Measurements from ENCODE around the gene CYP3A4.
A peak's percentile ranks its signal among the peaks of the same experiment; 100 is the strongest.
"Not testable (repeated sequence)": the region's sequence is repeated elsewhere in the genome, so short reads cannot be mapped to it uniquely, and the experiment has no call there.

The CYP3A4 gene

DNA sequence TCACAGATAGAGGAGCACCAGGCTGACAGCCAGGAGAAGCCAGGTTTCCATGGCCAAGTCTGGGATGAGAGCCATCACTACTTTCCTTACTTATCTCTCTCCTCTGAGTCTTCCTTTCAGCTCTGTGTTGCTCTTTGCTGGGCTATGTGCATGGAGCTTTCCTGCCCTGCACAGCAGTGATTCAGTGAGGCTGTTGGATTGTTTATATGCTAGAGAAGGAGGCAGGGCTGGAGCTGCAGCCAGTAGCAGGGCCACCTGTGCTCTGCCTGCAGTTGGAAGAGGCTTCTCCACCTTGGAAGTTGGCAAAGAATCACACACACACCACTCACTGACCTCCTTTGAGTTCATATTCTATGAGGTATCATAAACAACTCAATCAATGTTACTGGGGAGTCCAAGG is at the start of gene CYP3A4:
CYP3A4 (minus strand) TSS at position 178 of the 400 bp plus-strand sequence; CDS start at position 75, 103 bp downstream.
- DNase-seq (ENCODE audit: low spot score), result peak; percentile 12

DNA sequence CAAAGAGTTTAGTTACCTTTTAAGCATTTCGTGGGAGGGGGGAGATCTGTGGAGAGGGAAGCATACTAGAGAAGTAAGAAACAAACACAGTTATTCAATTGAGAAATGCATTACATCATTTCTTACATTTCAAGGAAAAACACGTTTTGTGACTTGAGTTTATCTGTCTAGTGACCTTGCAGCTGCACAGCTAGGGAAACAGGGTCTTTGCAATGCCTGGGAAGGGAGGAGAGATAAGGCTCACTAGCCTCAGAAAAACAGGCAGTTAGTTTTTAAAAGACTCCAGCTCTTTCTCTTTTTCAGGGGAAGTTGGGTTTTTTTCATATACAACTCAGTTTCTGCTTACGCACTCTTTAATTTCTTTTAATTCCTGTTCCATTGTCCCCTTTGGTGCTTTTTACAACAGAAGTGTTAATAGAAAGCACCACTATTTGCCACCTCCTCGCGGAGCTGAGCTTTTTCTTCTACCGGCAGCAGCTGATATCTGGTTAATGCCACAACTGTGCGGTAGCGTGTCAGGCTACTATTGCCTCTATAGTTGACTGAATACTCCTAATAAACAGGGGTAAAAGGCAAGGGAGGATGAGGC is 49.4 kb upstream of the CYP3A4 start:
- DNase-seq (ENCODE audit: low spot score), result no peak

DNA sequence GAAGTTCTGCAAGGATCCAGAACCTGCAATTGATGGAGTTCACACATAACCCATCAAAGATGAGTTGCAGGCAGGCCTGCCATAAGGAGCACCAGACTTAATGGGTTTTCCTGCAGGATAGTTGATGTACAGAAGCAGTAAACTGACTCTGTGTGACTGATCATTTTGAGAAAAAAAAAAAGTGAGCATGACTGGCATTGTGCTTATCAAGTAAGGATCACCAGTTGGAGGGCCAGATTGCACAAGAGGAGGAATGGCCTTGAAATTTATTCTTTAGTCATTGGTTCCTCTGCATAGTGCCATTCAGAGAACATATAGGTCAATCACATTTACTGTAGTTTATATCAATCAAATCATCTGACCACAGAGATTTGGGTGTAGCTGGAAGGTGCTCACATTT is 47.6 kb upstream of the CYP3A4 start:
- DNase-seq (ENCODE audit: low spot score), result no peak

DNA sequence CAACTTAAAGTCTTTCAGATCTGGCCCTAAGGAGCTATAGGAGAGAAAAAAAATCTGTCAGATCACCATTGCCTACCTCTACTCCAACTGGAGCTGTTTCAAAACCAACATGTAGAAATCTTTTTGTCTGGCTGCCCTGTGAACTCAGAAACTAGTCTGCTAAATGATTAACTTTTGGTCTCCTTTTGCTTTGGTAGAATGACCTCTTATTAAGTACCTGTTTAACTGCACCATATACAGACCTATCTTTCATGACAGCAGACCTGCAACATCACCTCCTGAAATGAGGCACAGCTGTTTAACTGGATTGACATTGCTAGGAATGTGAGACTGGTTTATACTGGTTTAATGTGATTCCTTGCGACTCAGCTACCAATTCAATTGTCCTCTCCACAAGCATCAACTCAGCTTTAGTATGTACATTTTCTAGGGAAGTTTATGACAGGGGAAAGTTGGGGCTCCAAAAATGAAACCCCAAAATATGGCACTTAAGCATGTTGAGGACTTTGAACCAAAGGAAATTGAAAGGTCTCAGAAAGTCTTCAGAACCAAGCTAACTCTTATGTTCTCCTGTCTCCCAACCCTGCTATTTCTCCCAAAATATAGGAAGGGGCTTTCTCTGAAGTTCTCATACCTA is 45.7 kb upstream of the CYP3A4 start:
- no peak for DNase-seq (ENCODE audit: low spot score)

DNA sequence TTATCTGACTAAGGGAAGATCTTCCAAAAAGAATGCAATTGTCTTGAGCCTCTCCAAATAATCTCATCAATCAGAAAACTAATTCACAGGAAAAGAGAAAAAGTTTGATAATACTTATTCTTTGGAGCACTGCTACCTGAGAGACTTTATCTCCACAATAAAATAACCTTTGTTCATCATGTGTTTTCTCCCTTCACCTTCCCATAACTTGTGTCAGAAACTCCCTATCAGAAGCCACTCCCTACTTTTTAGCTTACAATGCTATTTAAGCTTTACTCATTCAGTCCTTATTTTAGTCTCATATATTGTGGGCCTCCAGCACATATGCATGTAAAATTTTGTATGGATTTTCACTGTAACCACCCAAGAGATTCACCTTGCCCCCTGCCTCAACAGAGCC is 44.8 kb upstream of the CYP3A4 start:
- no peak for DNase-seq (ENCODE audit: low spot score)

DNA sequence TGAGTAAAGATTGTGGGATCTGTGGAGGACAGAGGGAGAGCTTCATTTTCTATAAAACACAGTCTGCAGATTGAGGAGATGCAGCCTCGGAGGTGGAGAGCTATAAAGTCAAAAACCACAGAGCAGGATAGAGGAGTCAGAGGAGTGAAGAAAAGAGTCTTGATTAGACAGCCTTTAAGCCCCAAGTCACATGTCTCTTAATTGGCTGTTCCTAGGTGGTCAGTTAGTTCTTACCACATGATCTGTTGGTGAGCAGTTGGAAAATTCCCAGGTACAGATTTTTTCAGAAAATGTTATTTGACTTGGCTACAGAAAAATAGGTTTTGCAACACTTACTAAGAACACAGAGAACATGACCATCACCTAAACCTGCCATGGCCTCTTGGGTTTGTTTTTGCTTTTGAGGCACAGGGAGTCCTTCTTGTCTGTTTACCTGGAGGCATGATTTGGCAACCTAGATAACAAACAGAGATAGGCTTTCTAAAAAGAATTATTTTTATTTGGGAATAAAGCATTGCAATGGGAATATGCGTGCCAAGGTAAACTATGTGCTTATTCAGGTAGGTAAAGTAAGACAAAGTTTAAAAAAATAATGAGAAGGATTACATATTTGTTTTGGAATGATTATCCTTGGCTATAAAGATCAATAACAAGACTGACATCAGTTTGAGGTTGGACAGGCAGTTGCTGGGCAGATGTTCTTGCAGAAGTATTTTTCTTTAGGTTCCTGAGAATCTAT is 43.2 kb upstream of the CYP3A4 start:
- no peak for DNase-seq (ENCODE audit: low spot score)

DNA sequence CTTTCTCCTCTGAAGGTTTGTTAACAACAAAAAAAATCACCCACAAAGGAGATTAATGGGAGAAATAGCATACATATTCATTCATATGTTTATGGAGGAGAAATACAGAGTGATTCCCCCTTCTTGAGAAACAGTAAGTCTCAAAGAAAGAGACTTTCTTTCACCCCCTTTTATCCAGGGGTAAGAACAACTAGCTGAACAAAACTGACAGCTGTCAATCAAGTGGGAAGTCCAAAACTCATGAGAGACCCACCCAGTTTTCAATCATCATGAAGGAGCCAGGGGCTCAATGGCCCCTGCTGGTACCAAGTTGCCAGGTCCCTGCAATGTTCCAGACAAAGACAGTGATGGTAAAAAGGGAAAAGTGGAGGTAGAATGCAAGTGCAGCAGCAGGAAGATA is 41.9 kb upstream of the CYP3A4 start:
- no peak for DNase-seq (ENCODE audit: low spot score)

DNA sequence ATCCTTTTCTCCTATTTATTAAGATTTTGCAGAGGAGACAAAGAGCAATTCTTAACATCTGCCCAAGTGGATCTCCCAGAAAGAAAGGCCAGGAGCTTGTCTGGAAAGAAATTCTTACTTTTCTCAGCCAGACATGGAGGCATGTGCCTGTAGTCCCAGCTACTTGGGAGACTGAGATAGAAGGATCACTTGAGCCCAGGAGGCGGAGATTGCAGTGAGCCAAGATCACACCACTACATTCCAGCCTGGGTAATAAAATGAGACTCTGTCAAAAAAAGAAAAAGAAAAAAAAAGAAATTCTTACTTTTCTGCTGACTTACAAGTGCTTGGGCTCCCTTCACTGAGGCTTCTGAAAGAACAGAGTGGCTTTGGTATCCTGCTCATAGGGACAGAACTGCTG is 41.5 kb upstream of the CYP3A4 start:
- DNase-seq (ENCODE audit: low spot score), result no peak

DNA sequence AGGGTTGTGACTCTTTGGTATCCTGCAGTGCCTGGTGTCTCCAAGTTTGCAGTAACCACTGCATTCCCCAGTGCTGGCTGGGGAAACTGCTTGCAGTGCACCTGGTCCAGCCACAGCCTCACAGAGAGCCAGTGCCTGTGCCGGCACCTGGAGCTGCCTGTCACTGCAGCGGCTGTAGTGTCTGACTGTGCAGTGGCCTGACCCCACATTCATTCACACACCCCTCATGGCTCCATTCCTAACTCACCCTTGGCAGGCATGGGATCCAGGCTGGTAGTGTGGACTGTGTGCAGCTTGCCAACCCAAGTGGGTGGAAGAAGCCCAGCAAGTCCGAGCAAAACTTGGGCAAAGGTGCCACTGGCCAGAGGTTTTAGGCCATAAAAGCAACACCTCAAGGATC is 40.1 kb upstream of the CYP3A4 start:
- no peak for DNase-seq (ENCODE audit: low spot score)

DNA sequence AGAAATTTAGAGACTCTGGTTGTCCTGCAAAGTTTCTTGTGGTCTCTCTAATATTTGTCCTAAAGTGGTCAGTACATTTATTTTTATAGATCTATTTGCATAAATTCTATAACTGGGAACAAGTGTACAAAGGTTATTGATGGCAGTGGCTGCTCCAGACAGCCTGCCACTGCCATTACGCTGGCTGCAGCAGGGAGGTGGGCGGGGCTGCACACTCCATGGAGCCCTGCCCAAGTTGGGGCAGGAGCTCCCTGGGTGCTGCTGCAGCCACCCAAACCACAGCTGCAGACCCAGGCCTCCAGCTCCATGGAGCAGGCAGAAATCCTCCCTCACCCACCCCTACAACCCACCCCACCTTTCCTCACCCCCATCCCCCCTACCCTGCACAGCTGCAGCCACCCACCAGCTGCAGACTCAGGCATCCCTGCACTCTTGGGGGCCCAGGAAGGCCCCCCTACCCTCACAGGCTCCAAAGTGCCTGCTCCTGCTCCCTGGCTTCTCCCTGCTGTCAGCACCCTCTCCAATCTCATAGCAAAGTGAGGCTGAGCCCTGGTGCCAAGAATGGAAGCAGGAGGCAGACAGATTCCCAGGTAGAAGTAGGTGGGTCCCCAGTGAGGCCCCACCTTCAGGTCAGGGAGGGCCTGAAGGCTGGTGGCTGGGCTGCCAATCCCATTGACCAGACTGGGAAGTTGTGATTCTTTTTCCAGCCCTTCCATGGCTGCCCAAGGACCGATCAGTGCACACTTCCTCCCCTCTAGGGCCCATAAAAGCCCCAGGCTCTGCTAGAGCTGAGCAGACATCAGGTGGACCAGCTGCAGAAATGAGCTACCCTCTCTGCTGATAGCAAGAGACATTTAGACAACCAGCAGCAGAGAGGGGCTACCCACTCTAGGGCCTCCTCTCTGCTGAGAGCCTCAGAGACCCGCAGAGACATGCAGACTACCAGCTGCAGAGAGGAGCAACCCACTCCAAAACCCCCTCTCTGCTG is 39.0 kb upstream of the CYP3A4 start:
- DNase-seq (ENCODE audit: low spot score), result no peak

DNA sequence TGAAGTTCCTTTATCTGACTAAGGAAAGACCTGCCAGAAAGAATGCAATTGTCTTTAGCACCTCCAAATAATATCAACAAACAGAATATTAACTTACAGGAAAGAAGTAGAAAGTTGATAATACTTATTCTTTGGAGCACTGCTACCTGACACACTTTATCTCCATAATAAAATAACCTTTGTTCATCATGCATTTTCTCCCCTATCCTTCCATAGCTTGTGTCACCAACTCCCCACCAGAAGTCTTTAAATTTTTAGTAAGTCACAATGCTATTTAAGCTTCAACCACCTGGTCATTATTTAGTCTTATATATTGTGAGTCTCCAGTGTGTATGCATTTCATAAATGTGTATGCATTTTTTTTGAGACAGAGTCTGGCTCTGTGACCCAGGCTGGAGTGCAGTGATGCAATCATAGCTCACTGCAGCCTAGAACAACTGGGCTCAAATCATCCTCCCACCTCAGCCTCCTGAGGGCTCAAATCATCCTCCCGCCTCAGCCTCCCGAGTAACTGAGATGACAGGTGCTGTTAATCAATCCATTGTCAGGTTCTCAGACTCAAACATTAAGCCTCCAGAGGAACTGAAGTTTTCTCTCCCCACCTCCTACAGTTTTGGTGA is 36.5 kb upstream of the CYP3A4 start:
- no peak for DNase-seq (ENCODE audit: low spot score)

DNA sequence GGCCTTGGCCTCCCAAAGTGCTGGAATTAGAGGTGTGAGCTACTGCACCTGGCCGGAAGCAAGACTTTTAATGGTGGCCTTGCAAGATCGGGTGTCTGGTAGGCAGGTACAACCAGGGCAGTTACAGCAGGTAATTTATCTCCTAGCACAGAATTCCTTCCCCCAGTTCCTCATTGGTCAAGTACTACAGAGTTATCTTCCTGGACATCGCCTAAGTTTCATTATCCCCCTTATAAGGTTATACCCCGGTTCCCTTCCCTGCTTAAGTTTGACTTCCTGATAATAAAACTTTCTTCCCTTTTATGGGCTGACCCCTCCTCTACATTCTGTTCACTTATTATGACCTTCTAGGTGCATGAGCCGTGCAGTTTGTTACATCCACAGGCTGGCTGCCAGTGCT is 24.8 kb upstream of the CYP3A4 start:
- DNase-seq (ENCODE audit: low spot score), result no peak

DNA sequence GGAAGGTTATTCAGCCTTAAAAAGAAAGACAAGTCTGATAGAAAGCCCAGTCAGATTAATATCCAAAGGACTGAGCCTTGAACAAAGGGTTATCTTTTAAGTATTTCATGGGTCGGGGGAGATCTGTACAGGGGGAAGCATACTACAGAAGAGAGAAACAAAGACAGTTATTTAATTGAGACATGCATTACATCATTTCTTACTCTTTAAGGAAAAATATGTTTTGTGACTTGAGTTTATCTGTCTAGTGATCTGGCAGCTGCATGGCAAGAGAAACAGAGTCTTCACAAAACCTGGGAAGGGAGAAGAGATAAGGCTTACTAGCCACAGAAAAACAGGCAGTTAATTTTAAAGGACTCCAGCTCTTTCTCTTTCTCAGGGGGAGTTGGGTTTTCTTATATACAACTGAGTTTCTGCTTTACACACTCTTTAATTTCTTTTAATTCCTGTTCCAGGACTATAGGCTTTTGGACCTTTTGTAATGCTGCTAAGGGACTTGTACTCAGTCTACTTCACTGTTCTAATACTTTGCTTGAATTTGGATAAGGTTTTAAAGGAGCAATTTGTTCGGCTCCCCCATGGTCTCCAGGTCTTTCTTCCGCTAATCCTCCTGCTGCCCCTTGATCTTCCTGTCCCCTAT is 23.0 kb upstream of the CYP3A4 start:
- no peak for DNase-seq (ENCODE audit: low spot score)

DNA sequence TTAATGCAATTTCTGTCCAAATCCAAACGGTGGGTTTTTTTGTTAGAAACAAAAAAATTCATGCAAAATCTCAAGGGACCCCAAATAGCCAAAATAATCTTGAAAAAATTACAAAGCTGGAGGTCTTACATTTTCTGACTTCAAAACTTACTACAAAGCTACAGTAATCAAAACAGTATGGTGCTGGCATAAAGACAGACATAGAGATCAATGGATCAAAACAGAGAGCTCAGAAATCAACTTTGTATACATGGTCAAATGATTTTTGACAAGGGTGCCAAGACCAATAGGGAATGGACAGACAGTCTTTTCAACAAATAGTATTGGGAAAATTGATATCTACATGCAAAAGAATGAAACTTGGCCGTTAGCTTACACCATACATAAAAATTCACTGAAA is 21.7 kb upstream of the CYP3A4 start:
- no peak for DNase-seq (ENCODE audit: low spot score)

DNA sequence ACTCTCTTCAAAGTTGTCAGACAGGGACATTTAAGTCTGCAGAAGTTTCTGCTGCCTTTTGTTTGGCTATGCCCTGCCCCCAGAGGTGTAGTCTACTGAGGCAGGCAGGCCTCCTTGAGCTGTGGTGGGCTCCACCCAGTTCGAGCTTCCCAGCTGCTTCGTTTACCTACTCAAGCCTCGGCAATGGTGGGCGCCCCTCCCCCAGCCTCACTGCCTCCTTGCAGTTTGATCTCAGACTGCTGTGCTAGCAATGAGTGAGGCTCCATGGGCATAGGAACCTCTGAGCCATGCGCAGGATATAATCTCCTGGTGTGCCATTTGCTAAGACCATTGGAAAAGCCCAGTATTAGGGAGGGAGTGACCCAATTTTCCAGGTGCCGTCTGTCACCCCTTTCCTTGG is 19.1 kb upstream of the CYP3A4 start:
- DNase-seq (ENCODE audit: low spot score), result not testable (repeated sequence)

DNA sequence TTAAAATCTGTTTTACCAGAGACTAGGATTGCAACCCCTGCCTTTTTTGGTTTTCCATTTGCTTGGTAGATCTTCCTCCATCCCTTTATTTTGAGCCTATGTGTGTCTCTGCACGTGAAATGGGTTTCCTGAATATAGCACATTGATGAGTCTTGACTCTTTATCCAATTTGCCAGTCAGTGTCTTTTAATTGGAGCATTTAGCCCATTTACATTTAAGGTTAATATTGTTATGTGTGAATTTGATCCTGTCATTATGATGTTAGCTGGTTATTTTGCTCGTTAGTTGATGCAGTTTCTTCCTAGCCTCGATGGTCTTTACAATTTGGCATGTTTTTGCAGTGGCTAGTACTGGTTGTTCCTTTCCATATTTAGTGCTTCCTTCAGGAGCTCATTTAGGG is 17.4 kb upstream of the CYP3A4 start:
- DNase-seq (ENCODE audit: low spot score), result not testable (repeated sequence)

DNA sequence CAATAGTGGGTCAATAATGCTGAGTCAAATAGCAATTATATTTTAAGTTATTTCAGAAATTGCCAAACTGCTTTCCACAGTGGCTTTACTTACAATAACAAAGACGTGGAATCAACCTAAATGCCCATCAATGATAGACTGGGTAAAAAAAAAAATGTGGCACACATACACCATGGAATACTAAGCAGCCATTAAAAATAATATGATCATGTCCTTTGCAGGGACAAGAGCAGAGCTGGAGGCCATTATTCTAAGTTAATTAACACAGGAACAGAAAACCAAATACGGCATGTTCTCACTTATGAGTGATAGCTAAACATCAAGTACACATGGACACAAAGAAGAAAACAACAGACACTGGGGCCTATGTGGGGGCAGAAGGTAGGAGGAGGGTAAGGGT is 15.0 kb upstream of the CYP3A4 start:
- DNase-seq (ENCODE audit: low spot score), result no peak

DNA sequence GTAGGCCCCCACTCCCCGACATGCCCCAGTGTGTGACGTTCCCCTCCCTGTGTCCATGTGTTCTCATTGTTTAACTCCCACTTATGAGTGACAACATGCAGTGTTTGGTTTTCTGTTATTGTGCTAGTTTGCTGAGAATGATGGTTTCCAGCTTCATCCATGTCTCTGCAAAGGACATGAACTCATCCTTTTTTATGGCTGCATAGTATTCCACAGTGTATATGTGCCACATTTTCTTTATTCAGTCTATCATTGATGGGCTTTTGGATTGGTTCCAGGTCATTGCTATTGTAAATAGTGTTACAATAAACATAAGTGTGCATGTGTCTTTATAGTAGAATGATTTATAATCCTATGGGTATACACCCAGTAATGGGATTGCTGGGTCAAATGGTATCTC is 11.9 kb upstream of the CYP3A4 start:
- DNase-seq (ENCODE audit: low spot score), result not testable (repeated sequence)

DNA sequence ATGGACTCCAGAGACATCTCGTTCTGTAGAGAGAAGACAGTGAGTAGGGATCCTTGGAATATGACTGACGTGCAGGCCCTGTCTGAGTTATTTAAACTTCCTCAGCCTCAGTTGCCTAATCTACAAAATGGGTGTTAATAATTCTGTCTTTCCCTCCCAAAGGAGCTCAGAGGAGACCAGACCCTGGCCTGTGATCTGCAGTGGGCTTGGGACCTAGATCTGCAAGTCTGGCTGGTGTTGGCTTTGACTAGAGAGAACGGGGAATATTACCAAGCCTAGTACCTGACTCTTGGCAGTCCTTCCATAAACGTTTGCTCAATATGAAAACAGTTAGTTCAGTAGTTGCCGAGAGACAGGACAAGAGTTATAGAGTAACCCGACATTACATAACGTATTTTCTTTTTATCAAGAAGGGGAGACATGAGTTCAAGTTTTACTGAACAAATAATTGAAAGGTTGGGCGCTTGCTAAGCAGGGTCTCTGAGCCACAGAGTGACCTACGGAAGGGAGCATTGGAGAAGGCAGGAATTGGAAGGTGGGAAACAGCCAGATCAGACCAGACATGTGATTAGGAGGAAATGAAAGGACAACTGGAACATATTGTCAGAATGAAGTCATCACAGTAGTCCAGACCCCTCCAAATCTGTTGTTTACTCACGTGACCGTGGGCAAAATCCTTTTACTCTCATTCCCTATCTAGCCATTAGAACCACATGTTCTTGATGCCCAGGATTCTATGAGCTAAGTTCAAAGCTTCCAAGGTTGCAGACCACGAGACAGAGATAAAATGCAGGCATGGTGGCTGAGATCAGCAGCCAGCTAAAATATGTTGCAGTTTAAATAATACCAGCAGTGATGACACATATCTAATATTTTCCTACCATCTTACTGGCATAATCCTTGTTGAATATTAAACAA is 10.9 kb upstream of the CYP3A4 start:
- no peak for DNase-seq (ENCODE audit: low spot score)

DNA sequence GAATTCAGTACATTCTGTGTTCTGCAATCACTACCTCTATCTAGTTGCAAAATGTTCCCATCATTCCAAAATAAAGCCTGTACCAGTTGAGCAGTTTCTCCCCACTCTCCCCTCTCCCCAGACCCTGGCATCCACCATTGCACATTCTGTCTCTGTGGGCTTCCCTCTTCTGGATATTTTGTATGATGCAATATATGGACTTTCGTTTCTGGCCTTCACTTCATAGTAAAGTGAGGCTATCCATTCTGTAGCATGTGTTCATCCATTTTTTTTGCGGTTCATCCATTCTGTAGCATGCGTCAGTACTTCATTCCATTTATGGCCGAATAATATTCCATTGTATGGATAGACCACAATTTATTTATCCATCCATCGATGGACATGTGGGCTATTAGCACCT is 9.5 kb upstream of the CYP3A4 start:
- DNase-seq (ENCODE audit: low spot score), result no peak

Data from pons (tissue), 1 donor.